Tibial artery (tissue), 4 donors: Measurements from ENCODE around the gene CREB5.
A peak's percentile ranks its signal among the peaks of the same experiment; 100 is the strongest.

Source experiments
- DNase-seq, 2 donors: peaks; one replicate each; pipeline ENCODE4 v3.0.0-alpha.2; 2019
- H3K27ac ChIP-seq, 2 donors: fragments of 200-600 bp; sonication (generic) in 1 of 2; 1 replicate in 1 of 2; 2 replicates in 1 of 2; pipeline ENCODE4 v1.5.1; 2018 to 2019; ENCODE audit warnings: mild to moderate bottlenecking in 1 of 2
- H3K27me3 ChIP-seq, 2 donors: fragments of 200-600 bp; sonication (generic) in 1 of 2; one replicate each; pipeline versions ENCODE4 v1.5.1 to v1.6.0; 2016 to 2019
- H3K36me3 ChIP-seq, 3 donors: fragments of 200-600 bp; sonication (generic) in 2 of 3; one replicate each; pipeline ENCODE4 v1.5.1; 2016 to 2019; ENCODE audit warnings: mild to moderate bottlenecking in 2 of 3
- H3K4me1 ChIP-seq, 4 donors: fragments of 200-600 bp; sonication (generic) in 2 of 4; 1 replicate in 3 of 4; 2 replicates in 1 of 4; pipeline ENCODE4 v1.5.1; 2016 to 2019
- H3K4me3 ChIP-seq, 2 donors: fragments of 200-600 bp; sonication (generic) in 1 of 2; 1 replicate in 1 of 2; 2 replicates in 1 of 2; pipeline ENCODE4 v1.5.1; 2018 to 2019; ENCODE audit warnings: mild to moderate bottlenecking in 2 of 2
- H3K9me3 ChIP-seq, 3 donors: fragments of 200-600 bp; sonication (generic) in 1 of 3; one replicate each; pipeline ENCODE4 v1.5.1; 2016 to 2019
- CTCF ChIP-seq, 2 experiments: fragments of 200-600 bp in 1 of 2; fragments of 450-650 bp in 1 of 2; IDR thresholded peaks; one replicate each; pipeline ENCODE4 v1.5.1; 2017 to 2019; ENCODE audit warnings: antibody characterized with exemption in 2 of 2, mild to moderate bottlenecking in 1 of 2, moderate library complexity in 1 of 2
- intact Hi-C: fragments of 100-400 bp; cut with DNase I; formaldehyde crosslinking; loops from one replicate; pipeline ENCODE4 v1.15.0; 2023; ENCODE audit warnings: low total_unique reads

Gene CREB5

GRCh38 chr7:28427236-28427635 lies 14.9 kb downstream of the CREB5 start:
- Histone ChIP-seq H3K4me3 (no peak overlapping the region), H3K27ac (no peak overlapping the region), H3K9me3 (no peaks in the 10 kb centered on the region), H3K4me1 (no peaks in the 10 kb centered on the region), H3K27me3 (no peaks in the 10 kb centered on the region), H3K36me3 (no peaks in the 10 kb centered on the region)
- DNase-seq: no peak
- intact Hi-C loops: no loop called here
- TF ChIP-seq CTCF (IDR thresholded peaks at IDR 0.05): no peak

GRCh38 chr7:28430616-28431015 lies 18.3 kb downstream of the CREB5 start:
- H3K27me3 ChIP-seq: no peaks in the 10 kb centered on the region
- no peaks in the 10 kb centered on the region for H3K36me3 ChIP-seq
- H3K4me3 ChIP-seq: no peak overlapping the region
- no peak for DNase-seq
- H3K9me3 ChIP-seq: no peaks in the 10 kb centered on the region
- intact Hi-C loops: no loop called here
- H3K4me1 ChIP-seq: no peaks in the 10 kb centered on the region
- TF ChIP-seq CTCF (IDR thresholded peaks at IDR 0.05): no peak
- no peak overlapping the region for H3K27ac ChIP-seq

- Histone ChIP-seq H3K36me3 (no peaks in the 10 kb centered on the region), H3K27ac (no peak overlapping the region), H3K9me3 (no peaks in the 10 kb centered on the region), H3K27me3 (no peaks in the 10 kb centered on the region), H3K4me3 (no peak overlapping the region), H3K4me1 (no peaks in the 10 kb centered on the region)
- intact Hi-C loops: no loop called here
- DNase-seq: peak; percentile 66 to 71
- no peak for TF ChIP-seq CTCF (IDR thresholded peaks at IDR 0.05)
Observed at GRCh38 chr7:28432105-28432504, 19.8 kb downstream of the CREB5 start.

GRCh38 chr7:28433039-28433438 lies 20.7 kb downstream of the CREB5 start:
- Histone ChIP-seq H3K27me3 (no peaks in the 10 kb centered on the region), H3K4me1 (no peaks in the 10 kb centered on the region), H3K36me3 (no peaks in the 10 kb centered on the region), H3K9me3 (no peaks in the 10 kb centered on the region), H3K27ac (no peak overlapping the region), H3K4me3 (no peak overlapping the region)
- no peak for TF ChIP-seq CTCF (IDR thresholded peaks at IDR 0.05)
- no peak for DNase-seq
- intact Hi-C loops: no loop called here

GRCh38 chr7:28433699-28434219 lies 21.4 kb downstream of the CREB5 start:
- Histone ChIP-seq H3K9me3 (no peaks in the 10 kb centered on the region), H3K4me3 (no peak overlapping the region), H3K27ac (no peak overlapping the region), H3K4me1 (no peaks in the 10 kb centered on the region), H3K36me3 (no peaks in the 10 kb centered on the region), H3K27me3 (no peaks in the 10 kb centered on the region)
- peak in 1 of 2 donors; percentile 32 for DNase-seq
- intact Hi-C loops: no loop called here
- no peak for TF ChIP-seq CTCF (IDR thresholded peaks at IDR 0.05)

GRCh38 chr7:28434510-28434909 lies 22.2 kb downstream of the CREB5 start:
- no peak overlapping the region for H3K27ac ChIP-seq
- no peak for TF ChIP-seq CTCF (IDR thresholded peaks at IDR 0.05)

More at GRCh38 chr7:28434510-28434909, 22.2 kb downstream of the CREB5 start:
- Histone ChIP-seq H3K4me3 (no peak overlapping the region), H3K27me3 (no peaks in the 10 kb centered on the region), H3K36me3 (no peaks in the 10 kb centered on the region), H3K9me3 (no peaks in the 10 kb centered on the region), H3K4me1 (no peaks in the 10 kb centered on the region)
- intact Hi-C loops: no loop called here
- DNase-seq: no peak
